Tibial nerve (tissue), 4 donors: ENCODE measurements around the gene PRCD.

ENCODE experiments used
- EP300 ChIP-seq, 2 donors: sonication (generic); formaldehyde crosslinking; IDR thresholded peaks; one replicate each; pipeline ENCODE4 v1.6.1; 2017; ENCODE audit warnings: antibody characterized with exemption in 2 of 2, mild to moderate bottlenecking in 1 of 2
- TF ChIP-seq, protein P1 (sequence below), 5 experiments: fragments of 200-600 bp in 3 of 5; fragments of 450-650 bp in 2 of 5; sonication (generic) in 3 of 5; IDR thresholded peaks; one replicate each; pipeline ENCODE4 v1.5.1; 2016 to 2019; ENCODE audit warnings: antibody characterized with exemption in 5 of 5, mild to moderate bottlenecking in 3 of 5, moderate library complexity in 2 of 5

DNA sequence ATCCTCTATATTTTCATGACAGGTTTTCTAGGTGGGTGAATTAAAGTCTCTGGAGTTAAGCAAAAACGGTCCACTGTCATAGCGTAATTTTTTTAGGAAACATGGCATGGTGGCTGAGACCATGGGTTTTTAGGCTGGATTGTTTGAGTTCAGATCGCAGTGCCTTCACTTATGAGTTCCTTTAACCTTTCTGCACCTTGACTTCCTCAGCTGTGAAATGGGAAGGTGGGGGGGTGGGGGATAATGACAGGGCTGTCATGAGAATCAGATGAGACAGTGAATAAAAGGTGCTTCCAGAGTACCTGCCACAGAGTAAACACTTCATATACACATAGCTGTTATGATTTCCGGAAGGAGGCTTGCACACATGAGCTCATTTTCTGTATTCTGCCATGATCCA, 11.8 kb downstream of the PRCD start:
- TF ChIP-seq, protein P1, sequence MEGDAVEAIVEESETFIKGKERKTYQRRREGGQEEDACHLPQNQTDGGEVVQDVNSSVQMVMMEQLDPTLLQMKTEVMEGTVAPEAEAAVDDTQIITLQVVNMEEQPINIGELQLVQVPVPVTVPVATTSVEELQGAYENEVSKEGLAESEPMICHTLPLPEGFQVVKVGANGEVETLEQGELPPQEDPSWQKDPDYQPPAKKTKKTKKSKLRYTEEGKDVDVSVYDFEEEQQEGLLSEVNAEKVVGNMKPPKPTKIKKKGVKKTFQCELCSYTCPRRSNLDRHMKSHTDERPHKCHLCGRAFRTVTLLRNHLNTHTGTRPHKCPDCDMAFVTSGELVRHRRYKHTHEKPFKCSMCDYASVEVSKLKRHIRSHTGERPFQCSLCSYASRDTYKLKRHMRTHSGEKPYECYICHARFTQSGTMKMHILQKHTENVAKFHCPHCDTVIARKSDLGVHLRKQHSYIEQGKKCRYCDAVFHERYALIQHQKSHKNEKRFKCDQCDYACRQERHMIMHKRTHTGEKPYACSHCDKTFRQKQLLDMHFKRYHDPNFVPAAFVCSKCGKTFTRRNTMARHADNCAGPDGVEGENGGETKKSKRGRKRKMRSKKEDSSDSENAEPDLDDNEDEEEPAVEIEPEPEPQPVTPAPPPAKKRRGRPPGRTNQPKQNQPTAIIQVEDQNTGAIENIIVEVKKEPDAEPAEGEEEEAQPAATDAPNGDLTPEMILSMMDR (IDR thresholded peaks at IDR 0.05): no peak
- no peak for TF ChIP-seq EP300 (IDR thresholded peaks at IDR 0.05)
